ENCODE measurements around the gene ABCB9.

The ABCB9 gene

DNA sequence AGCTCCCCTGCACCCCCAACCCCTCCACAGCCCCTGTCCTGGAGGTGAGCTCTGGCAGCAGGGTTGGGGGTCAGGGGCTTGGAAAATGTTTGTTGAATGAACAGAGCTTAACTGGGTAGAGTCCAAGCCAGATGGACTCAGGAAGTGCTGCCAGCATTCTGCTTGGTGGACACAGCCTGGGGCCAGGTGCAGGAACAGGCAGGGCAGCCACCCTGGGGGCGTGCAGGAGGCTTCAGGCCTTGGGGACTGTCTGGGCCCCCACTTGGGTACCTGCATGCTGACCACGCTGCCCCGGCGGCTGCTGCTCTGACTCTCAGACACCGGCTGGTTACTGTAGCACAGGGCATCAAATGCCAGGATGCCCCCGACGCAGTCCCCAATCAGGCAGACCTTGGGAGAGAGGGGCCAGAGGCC is 29.9 kb upstream of the ABCB9 start:
- ChIA-PET CTCF (no interaction called here), POLR2A (no interaction called here)
- TF ChIP-seq, protein P1, sequence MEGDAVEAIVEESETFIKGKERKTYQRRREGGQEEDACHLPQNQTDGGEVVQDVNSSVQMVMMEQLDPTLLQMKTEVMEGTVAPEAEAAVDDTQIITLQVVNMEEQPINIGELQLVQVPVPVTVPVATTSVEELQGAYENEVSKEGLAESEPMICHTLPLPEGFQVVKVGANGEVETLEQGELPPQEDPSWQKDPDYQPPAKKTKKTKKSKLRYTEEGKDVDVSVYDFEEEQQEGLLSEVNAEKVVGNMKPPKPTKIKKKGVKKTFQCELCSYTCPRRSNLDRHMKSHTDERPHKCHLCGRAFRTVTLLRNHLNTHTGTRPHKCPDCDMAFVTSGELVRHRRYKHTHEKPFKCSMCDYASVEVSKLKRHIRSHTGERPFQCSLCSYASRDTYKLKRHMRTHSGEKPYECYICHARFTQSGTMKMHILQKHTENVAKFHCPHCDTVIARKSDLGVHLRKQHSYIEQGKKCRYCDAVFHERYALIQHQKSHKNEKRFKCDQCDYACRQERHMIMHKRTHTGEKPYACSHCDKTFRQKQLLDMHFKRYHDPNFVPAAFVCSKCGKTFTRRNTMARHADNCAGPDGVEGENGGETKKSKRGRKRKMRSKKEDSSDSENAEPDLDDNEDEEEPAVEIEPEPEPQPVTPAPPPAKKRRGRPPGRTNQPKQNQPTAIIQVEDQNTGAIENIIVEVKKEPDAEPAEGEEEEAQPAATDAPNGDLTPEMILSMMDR (IDR thresholded peaks at IDR 0.05; ENCODE audit: insufficient read depth, low read length, missing control alignments), result no peak
- H3K4me3 ChIP-seq (ENCODE audit: low read depth, low read length), result no peak overlapping the region
- no peak for DNase-seq (ENCODE audit: low read depth, low spot score)

DNA sequence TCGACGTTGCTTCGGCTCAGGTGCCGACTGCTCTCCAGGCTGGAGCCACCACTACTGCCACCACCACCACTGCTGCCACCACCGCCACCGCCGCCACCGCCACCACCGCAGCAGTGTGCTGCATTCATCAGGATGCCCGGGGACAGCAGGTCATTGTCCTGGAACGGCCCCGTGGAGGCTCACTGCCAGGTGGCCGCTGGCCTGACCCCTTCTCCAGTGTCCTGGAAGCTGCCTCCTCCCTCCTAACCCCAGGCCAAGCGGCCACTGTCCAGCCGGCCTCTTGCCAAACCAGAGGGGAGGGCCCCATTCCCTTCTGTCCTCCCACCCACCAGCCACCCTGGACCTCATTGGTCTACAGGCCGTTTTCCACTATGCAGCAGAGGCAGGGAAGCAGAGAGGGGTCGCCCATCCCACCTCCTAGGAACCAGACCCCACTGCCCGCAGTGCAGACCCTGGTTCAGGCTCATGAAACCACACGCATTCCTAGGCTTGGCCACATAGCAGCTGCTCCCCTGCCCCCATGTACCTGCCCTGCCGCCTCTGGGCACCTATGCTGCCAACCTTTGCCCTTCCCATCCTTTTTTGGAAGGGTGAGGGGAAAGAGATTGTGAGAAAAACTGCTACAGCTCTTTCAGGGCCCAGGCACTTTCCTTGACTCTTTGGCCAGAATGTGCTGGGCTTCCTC is 29.4 kb upstream of the ABCB9 start:
- ChIA-PET POLR2A (no interaction called here), CTCF (no interaction called here)
- no peak for DNase-seq (ENCODE audit: low read depth, low spot score)
- no peak overlapping the region for H3K4me3 ChIP-seq (ENCODE audit: low read depth, low read length)
- TF ChIP-seq, protein P1 (IDR thresholded peaks at IDR 0.05; ENCODE audit: insufficient read depth, low read length, missing control alignments), result no peak

DNA sequence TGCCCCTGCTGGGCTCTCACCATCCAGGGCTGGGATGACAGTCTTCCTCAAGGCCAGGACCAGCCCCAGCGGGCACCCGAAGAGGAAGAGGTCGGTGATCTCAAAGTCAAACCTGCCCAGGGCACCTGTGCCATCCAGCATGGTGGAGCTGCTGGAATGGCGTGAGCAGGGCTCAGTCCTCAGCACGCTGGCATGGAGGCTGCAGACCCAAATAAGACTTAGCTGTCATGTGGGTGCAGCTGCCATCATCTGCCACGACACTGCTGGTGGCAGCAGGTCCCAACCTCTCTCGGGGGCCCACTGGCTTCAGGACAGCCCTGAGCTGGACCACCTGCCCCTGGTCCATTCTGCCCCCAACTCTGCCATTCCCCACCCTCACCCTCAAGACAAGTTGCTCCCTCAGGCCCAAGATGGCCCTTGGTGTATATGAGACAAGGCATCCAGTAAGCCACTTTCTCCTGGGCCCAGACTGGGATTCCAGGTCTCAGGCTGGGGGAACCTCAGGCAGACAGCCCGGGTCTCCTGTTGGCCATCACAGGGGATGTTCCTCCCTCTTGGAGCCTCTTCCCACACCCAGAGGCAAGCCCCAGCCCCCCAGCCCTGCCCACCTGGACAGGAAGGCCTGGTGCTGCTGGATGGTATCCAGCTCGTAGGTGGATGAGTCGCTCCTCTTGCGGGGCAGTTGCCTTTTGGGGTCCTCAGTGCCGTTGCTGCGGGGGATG is 28.7 kb upstream of the ABCB9 start:
- ChIA-PET CTCF (interaction anchor here (1.4 kb wide), 1 partner anchor 243 kb away, joined by 3 read pairs; no protein-coding TSS in a partner anchor), POLR2A (no interaction called here)
- TF ChIP-seq, protein P1 (IDR thresholded peaks at IDR 0.05; ENCODE audit: insufficient read depth, low read length, missing control alignments), result no peak
- DNase-seq (ENCODE audit: low read depth, low spot score), result no peak
- no peak overlapping the region for H3K4me3 ChIP-seq (ENCODE audit: low read depth, low read length)

DNA sequence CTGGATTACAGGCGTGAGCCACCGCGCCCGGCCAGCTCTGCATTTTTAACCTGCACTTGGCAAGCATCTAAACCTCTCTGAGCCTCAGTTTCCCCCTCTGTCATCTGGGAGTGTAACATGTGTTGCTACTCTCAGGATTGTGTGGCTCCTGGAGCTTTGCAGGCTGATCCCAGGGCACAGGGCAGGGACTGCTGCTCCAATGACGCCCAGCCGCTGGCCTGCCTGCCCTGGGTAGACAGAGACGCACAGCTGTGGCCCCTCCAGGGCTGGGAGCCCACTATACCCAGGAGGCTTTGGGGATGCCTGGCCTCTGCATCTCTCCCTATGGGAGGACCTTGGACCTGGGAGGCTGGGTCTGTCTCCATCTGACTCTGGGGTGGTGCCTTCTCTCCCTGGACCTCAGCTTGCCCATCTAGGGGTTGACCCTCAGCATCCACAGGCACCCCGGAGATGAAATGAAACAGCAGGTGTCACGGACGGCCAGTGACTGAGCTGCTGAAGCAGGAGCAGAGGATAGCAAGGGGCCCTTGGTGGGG is 27.9 kb upstream of the ABCB9 start:
- ChIA-PET POLR2A (interaction anchor here (0.7 kb wide), 1 partner anchor 239 kb away, joined by 4 read pairs; the partner anchor contains the start of genes MPHOSPH9 and MTRFR), CTCF (interaction anchor here (1.4 kb wide), 1 partner anchor 244 kb away, joined by 3 read pairs; no protein-coding TSS in a partner anchor)
- TF ChIP-seq, protein P1 (IDR thresholded peaks at IDR 0.05; ENCODE audit: insufficient read depth, low read length, missing control alignments), result no peak
- no peak for DNase-seq (ENCODE audit: low read depth, low spot score)
- no peak overlapping the region for H3K4me3 ChIP-seq (ENCODE audit: low read depth, low read length)

DNA sequence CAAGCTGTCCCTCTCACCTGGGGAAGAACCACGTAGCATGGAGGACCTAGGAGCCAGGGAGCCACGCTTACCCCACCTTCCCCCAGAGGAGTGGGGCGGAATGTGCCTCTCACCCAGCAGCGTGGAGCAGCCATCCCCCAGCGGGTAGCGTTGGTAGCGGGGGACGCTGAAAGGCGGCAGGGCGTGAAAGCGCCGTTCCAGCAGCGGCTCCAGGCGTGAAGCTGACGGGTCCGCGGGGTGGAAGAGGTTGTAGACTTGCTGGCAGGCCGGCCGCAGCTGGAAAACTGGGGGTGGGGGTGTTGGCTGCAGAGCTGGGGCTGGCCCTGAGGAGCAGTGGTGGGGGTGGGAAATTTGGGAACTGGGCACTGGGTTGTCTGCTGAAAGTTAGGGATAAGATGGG is 26.1 kb upstream of the ABCB9 start:
- TF ChIP-seq, protein P1 (IDR thresholded peaks at IDR 0.05; ENCODE audit: insufficient read depth, low read length, missing control alignments), result no peak
- ChIA-PET CTCF (no interaction called here), POLR2A (no interaction called here)
- DNase-seq (ENCODE audit: low read depth, low spot score), result no peak
- no peak overlapping the region for H3K4me3 ChIP-seq (ENCODE audit: low read depth, low read length)

DNA sequence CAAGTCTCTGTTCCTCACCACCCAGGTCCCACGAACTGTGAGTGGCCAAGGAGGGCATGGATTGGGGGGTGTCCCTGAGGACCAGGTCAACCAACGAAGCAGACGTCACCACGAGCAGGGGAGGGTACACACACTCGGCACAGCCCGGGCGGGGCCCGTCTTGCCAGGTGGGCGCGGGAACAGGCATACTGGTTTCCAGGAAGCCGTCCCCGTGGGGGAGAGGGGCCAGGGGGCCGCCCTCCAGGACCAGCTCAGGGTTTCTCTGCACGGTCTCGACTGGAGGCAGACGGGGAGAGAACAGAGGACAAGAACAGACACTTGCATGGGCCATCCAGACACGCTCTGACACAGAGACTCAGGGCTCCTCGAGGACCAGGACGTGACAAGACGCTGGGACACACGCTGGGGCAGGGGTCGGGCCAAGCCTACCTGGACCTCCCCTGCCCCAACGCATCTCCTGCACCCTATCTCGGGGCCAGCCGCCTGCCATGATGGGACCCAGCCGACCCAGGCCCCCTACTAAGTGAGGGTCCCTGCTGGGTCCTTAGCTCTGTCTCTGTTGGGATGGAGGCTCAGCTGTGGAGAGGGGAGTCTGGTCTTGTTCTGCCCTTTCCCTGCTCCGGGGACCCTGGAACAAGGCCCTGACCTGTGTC is 25.5 kb upstream of the ABCB9 start:
- CTCF ChIA-PET, result interaction anchor here (1.1 kb wide), 1 partner anchor 240 kb away, joined by 3 read pairs; no protein-coding TSS in a partner anchor
- TF ChIP-seq, protein P1 (IDR thresholded peaks at IDR 0.05; ENCODE audit: insufficient read depth, low read length, missing control alignments), result no peak

More for the DNA sequence above, 25.5 kb upstream of the ABCB9 start:
- no peak for DNase-seq (ENCODE audit: low read depth, low spot score)
- no peak overlapping the region for H3K4me3 ChIP-seq (ENCODE audit: low read depth, low read length)
- POLR2A ChIA-PET, result no interaction called here

Measured in AG04449 (cell line).